HG02642 (cell line): ENCODE results near the gene NOD1.

Experiments
- ATAC-seq: cut with Tn5 transposase; IDR thresholded peaks from one replicate; pipeline ENCODE4 v1.9.1; 2021; ENCODE audit warnings: mild to moderate bottlenecking; ENCODE audit not compliant: unreplicated experiment, poor library complexity

NOD1 gene

DNA sequence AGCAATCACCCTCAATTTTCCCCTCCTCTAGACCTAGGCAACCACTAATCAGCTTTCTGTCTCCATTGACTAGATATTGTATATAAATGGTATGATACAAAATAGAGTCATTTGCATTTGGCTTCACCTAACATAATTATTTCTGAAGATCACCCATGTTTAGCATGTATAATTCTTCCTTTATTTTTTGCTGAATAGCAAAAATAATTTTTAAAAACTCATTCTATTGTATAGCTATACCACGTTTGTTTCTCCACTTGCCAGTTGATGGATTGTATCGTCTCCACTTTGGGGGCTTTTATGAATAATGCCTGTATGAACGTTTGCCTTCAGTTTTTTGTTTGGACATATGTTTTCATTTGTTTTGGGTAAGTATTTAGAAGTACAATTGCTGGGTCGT lies 98.8 kb downstream of the NOD1 start:
- ATAC-seq, result no peak

DNA sequence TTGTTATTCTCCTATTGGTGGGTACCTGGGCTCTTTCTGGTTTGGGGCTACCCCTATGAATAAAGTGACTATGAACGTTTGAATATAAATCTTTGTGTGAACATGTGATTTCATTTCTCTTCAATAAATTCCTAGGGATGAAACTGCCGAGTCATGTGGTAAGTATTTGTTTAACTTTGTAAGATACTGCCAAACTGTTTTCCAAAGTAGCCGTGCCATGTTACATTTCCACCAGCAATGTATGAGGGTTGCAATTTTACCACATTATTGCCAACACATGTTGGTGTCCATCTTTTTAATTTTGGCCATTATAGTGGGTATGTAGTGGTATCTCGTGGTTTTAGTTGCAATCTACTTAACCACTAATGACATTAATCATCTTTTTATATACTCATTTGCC lies 99.5 kb downstream of the NOD1 start:
- no peak for ATAC-seq

DNA sequence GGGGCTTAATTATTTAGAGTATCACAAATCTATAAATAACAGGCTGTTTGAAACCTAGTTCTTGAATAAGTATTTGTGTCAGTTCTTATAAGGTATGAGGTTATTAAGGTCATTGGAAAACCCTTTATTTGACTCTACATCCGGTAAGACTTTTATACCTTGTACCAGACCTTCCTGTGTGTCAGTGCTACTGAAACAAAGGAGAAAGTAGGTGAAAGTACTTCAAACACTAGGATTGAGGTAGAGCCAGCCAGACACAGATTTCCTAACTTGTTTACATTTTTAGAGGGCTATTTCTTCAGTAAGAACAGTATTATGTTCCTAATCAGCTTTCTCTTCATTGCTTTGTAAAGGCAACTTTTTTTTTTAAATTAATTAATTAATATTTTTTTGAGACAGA lies 100.3 kb downstream of the NOD1 start:
- no peak for ATAC-seq
